M059J (cell line): Measurements from ENCODE around the gene STAU1. TPM values are rescaled to one million over a fixed set of nuclear protein-coding genes. Genes with fewer than 3 reads are reported as not detected.
A peak's percentile ranks its signal among the peaks of the same experiment; 100 is the strongest.
"Not testable (repeated sequence)": the region's sequence is repeated elsewhere in the genome, so short reads cannot be mapped to it uniquely, and the experiment has no call there.

Source experiments
- DNase-seq: peaks from one replicate; pipeline ENCODE4 v3.0.0-alpha.2; 2012; ENCODE audit warnings: low read depth
- total RNA-seq: library from RNA; depleted of rRNA; stranded (reverse); fragments of >200 nt; shearing (Covaris generic); gene quantifications from 2 replicates; pipeline ENCODE4 v1.2.3, GENCODE V29; 2014

STAU1 gene
- total RNA-seq, 1 experiment from 2014 or later = 125 TPM

GRCh38 chr20:49207076-49207475 is 18.9 kb upstream of the STAU1 start:
- DNase-seq = peak; percentile 26

- no peak for DNase-seq
These were observed 15.6 kb upstream of the STAU1 start for GRCh38 chr20:49203746-49204145.

GRCh38 chr20:49203011-49203410 is 14.9 kb upstream of the STAU1 start:
- DNase-seq = no peak

GRCh38 chr20:49199729-49200293 is 11.7 kb upstream of the STAU1 start:
- DNase-seq = no peak

- not testable (repeated sequence) for DNase-seq
These were observed 4.9 kb upstream of the STAU1 start for GRCh38 chr20:49192944-49193518.

GRCh38 chr20:49187330-49187850 is 744 bp downstream of the STAU1 start:
- DNase-seq = peak; percentile 39

GRCh38 chr20:49186535-49187329 is 1.4 kb downstream of the STAU1 start:
- peak; percentile 71 for DNase-seq

GRCh38 chr20:49185071-49185761 is 2.9 kb downstream of the STAU1 start:
- DNase-seq = no peak

- no peak for DNase-seq
These were observed 3.5 kb downstream of the STAU1 start for GRCh38 chr20:49184691-49185070.

GRCh38 chr20:49184084-49184501 is 4.0 kb downstream of the STAU1 start:
- not testable (repeated sequence) for DNase-seq

- no peak for DNase-seq
These were observed 4.7 kb downstream of the STAU1 start for GRCh38 chr20:49183444-49183843.

- no peak for DNase-seq
These were observed 6.8 kb downstream of the STAU1 start for GRCh38 chr20:49181265-49181877.

- peak; percentile 11 for DNase-seq
These were observed 8.5 kb downstream of the STAU1 start for GRCh38 chr20:49179368-49180277.

- DNase-seq = no peak
These were observed 14.0 kb downstream of the STAU1 start for GRCh38 chr20:49174183-49174582.

GRCh38 chr20:49172413-49172812 is 15.7 kb downstream of the STAU1 start:
- DNase-seq = no peak

GRCh38 chr20:49171909-49172308 is 16.2 kb downstream of the STAU1 start:
- no peak for DNase-seq

- no peak for DNase-seq
These were observed 17.4 kb downstream of the STAU1 start for GRCh38 chr20:49170714-49171113.

GRCh38 chr20:49169547-49169946 is 18.6 kb downstream of the STAU1 start:
- DNase-seq = no peak

- DNase-seq = not testable (repeated sequence)
These were observed 19.3 kb downstream of the STAU1 start for GRCh38 chr20:49168864-49169263.

- DNase-seq = no peak
These were observed 20.2 kb downstream of the STAU1 start for GRCh38 chr20:49167811-49168507.
